Lower leg skin (tissue), 4 donors: ENCODE results near the gene EDN3. TPM values are rescaled to one million over a fixed set of nuclear protein-coding genes. Genes with fewer than 3 reads are reported as not detected.

Experiments used
- DNase-seq, 2 donors: peaks; one replicate each; pipeline ENCODE4 v3.0.0-alpha.2; 2019; ENCODE audit warnings: low spot score in 2 of 2
- H3K4me3 ChIP-seq: fragments of 200-600 bp; sonication (generic); 2 replicates; pipeline ENCODE4 v1.5.1; 2017; ENCODE audit warnings: mild to moderate bottlenecking, low read depth; ENCODE audit not compliant: poor library complexity, severe bottlenecking
- CTCF ChIP-seq, 3 donors: fragments of 450-650 bp; IDR thresholded peaks; one replicate each; pipeline ENCODE4 v1.5.1; 2016; ENCODE audit warnings: antibody characterized with exemption in 3 of 3, mild to moderate bottlenecking in 3 of 3, moderate library complexity in 2 of 3
- POLR2A ChIP-seq, 2 donors: fragments of 450-650 bp; IDR thresholded peaks; one replicate each; pipeline ENCODE4 v1.6.1; 2016 to 2017; ENCODE audit warnings: antibody characterized with exemption in 2 of 2, mild to moderate bottlenecking in 1 of 2, moderate library complexity in 1 of 2
- WGBS, 2 donors: methylation state at CpG; one replicate each; pipeline ENCODE4 v1.1.5; 2018; 5-methylcytosine and 5-hydroxymethylcytosine counted together
- intact Hi-C: fragments of 100-400 bp; cut with DNase I; formaldehyde crosslinking; loops from one replicate; pipeline ENCODE4 v1.15.0; 2023; ENCODE audit warnings: low total_unique reads
- total RNA-seq, 4 donors: library from RNA; depleted of rRNA; stranded (reverse); fragments of >200 nt; gene quantifications; one replicate each; pipeline ENCODE4 v1.1.0, GENCODE V29; 2016

Gene EDN3
- total RNA-seq, 4 donors from 2014 or later = 0.38 to 11.9 (median 1.0) TPM

GRCh38 chr20:59363101-59363500 lies 62.7 kb downstream of the EDN3 start:
- DNase-seq = no peak
- no peak for TF ChIP-seq CTCF (IDR thresholded peaks at IDR 0.05)
- no peak for TF ChIP-seq POLR2A (IDR thresholded peaks at IDR 0.05)
- no peak overlapping the region for H3K4me3 ChIP-seq
- WGBS, 2 donors = 77 to 84% methylated on average over 12 of the region's 12 CpGs
- intact Hi-C loops = no loop called here

GRCh38 chr20:59364611-59365010 lies 64.2 kb downstream of the EDN3 start:
- intact Hi-C loops = no loop called here
- DNase-seq = no peak
- TF ChIP-seq POLR2A (IDR thresholded peaks at IDR 0.05) (no peak), CTCF (IDR thresholded peaks at IDR 0.05) (no peak)
- no peak overlapping the region for H3K4me3 ChIP-seq
- WGBS, 2 donors = 79 to 86% methylated on average over 6 of the region's 6 CpGs

GRCh38 chr20:59365611-59366285 lies 65.3 kb downstream of the EDN3 start:
- TF ChIP-seq CTCF (IDR thresholded peaks at IDR 0.05) (no peak), POLR2A (IDR thresholded peaks at IDR 0.05) (no peak)
- DNase-seq = no peak
- 89 to 96% methylated on average over 23 to 24 of the region's 24 CpGs for WGBS, 2 donors
- H3K4me3 ChIP-seq = no peak overlapping the region
- intact Hi-C loops = no loop called here

- intact Hi-C loops = loop anchor here (10.0 kb wide), 1 partner anchor 57 kb away; no protein-coding TSS in a partner anchor
- 56 to 66% methylated on average over 6 of the region's 6 CpGs for WGBS, 2 donors
- TF ChIP-seq POLR2A (IDR thresholded peaks at IDR 0.05) = no peak
- DNase-seq = no peak
- no peak overlapping the region for H3K4me3 ChIP-seq
Observed at GRCh38 chr20:59371431-59371830, 71.0 kb downstream of the EDN3 start.

- WGBS, 2 donors = 58 to 78% methylated on average over 1 of the region's 1 CpG
- TF ChIP-seq CTCF (IDR thresholded peaks at IDR 0.05) (no peak), POLR2A (IDR thresholded peaks at IDR 0.05) (no peak)
- H3K4me3 ChIP-seq = no peak overlapping the region
- intact Hi-C loops = loop anchor here (10.0 kb wide), 1 partner anchor 59 kb away; no protein-coding TSS in a partner anchor
- no peak for DNase-seq
Observed at GRCh38 chr20:59374261-59374660, 73.8 kb downstream of the EDN3 start.

GRCh38 chr20:59375541-59375940 lies 75.1 kb downstream of the EDN3 start:
- intact Hi-C loops = loop anchor here (10.0 kb wide), 1 partner anchor 61 kb away; no protein-coding TSS in a partner anchor
- 69 to 77% methylated on average over 3 of the region's 3 CpGs for WGBS, 2 donors
- TF ChIP-seq CTCF (IDR thresholded peaks at IDR 0.05) (no peak), POLR2A (IDR thresholded peaks at IDR 0.05) (no peak)
- H3K4me3 ChIP-seq = no peak overlapping the region
- no peak for DNase-seq

Other genes with a start within 250 kb of the EDN3 start
- gene ZNF831, start 136.8 kb upstream of the EDN3 start, total RNA-seq = under 1 TPM; 0.20 to 0.30 (median 0.24) TPM